Body of pancreas (tissue), 4 donors: ENCODE results near the gene LAMTOR4. TPM values are rescaled to one million over a fixed set of nuclear protein-coding genes. Genes with fewer than 3 reads are reported as not detected.
A peak's percentile ranks its signal among the peaks of the same experiment; 100 is the strongest.
"Not testable (repeated sequence)": the region's sequence is repeated elsewhere in the genome, so short reads cannot be mapped to it uniquely, and the experiment has no call there.

Source experiments
- ATAC-seq: fragments of 150-250 bp; one replicate; pipeline ENCODE4 v1.9.1; 2016
- DNase-seq, 4 donors: peaks; one replicate each; pipeline ENCODE4 v3.0.0-alpha.2; 2019
- H3K27ac ChIP-seq, 4 donors: fragments of 200-600 bp; sonication (generic); 1 replicate in 3 of 4; 2 replicates in 1 of 4; pipeline versions ENCODE4 v1.5.1 to v1.6.1; 2016 to 2019; ENCODE audit warnings: mild to moderate bottlenecking in 1 of 4, mixed read lengths in 1 of 4, moderate library complexity in 1 of 4
- H3K27me3 ChIP-seq, 2 donors: fragments of 200-600 bp; sonication (generic); one replicate each; pipeline ENCODE4 v1.6.0; 2016; ENCODE audit warnings: mild to moderate bottlenecking in 1 of 2
- H3K36me3 ChIP-seq, 2 donors: fragments of 200-600 bp; sonication (generic); replicated peaks in 1 of 2; 2 replicates each; pipeline ENCODE4 v1.5.1; 2016; ENCODE audit warnings: low read depth in 2 of 2; ENCODE audit not compliant: insufficient read depth in 1 of 2
- H3K4me1 ChIP-seq: fragments of 200-600 bp; sonication (generic); one replicate; pipeline ENCODE4 v1.6.0; 2016
- H3K4me3 ChIP-seq, 2 donors: fragments of 200-600 bp; sonication (generic); 1 replicate in 1 of 2; 2 replicates in 1 of 2; pipeline ENCODE4 v1.5.1; 2016 to 2019
- H3K9me3 ChIP-seq, 3 donors: fragments of 200-600 bp; sonication (generic); 1 replicate in 2 of 3; 2 replicates in 1 of 3; pipeline ENCODE4 v1.5.1; 2016
- POLR2A ChIP-seq, 3 donors: fragments of 450-650 bp; IDR thresholded peaks; one replicate each; pipeline ENCODE4 v1.6.1; 2016; ENCODE audit warnings: antibody characterized with exemption in 3 of 3, mild to moderate bottlenecking in 2 of 3
- WGBS, 2 donors: methylation state at CpG; one replicate each; pipeline ENCODE4 v1.1.5; 2017; 5-methylcytosine and 5-hydroxymethylcytosine counted together
- intact Hi-C: fragments of 100-400 bp; cut with DNase I; formaldehyde crosslinking; loops from one replicate; pipeline ENCODE4 v1.15.1; 2023
- microRNA-seq, 2 donors: library from miRNA; unstranded; fragments of <30 nt; microRNA quantifications; one replicate each; pipeline ENCODE4, GENCODE V29; 2016; ENCODE audit warnings: borderline number of aligned reads in 2 of 2, borderline replicate concordance in 2 of 2
- total RNA-seq, 2 donors: library from RNA; depleted of rRNA; stranded (reverse); fragments of >200 nt; gene quantifications; one replicate each; pipeline ENCODE4 v1.1.0, GENCODE V29; 2016
- TF ChIP-seq, protein P1 (sequence below), 7 experiments: fragments of 450-650 bp in 4 of 7; fragments of 200-600 bp in 3 of 7; sonication (generic) in 3 of 7; IDR thresholded peaks; one replicate each; pipeline ENCODE4 v1.5.1; 2016 to 2019; ENCODE audit warnings: antibody characterized with exemption in 7 of 7

Gene LAMTOR4
- total RNA-seq, 2 donors from 2014 or later: 86.1 to 119 TPM

DNA sequence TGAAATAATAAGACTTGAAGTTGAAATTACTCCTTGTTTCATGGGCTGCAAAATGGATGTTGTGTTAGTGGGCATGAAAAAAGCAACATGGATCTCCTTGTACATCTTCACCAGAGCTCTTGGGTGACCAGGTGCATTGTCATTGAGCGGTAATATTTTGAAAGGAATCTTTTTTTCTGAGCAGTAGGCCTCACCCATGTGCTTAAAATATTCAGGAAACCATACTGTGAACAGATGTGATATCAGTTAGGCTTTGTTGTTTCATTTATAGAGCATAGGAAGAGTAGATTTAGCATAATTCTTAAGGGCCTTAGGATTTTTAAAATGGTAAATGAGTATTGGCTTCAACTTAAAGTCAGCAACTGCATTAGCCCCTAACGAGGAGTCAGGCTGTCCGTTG is 44.3 kb downstream of the LAMTOR4 start:
- intact Hi-C loops: no loop called here
- Histone ChIP-seq H3K9me3 (no peaks in the 10 kb centered on the region), H3K27me3 (no peaks in the 10 kb centered on the region), H3K27ac (no peak overlapping the region), H3K4me1 (no peaks in the 10 kb centered on the region), H3K36me3 (no peaks in the 10 kb centered on the region), H3K4me3 (no peak overlapping the region)
- no peak for TF ChIP-seq POLR2A (IDR thresholded peaks at IDR 0.05)
- TF ChIP-seq, protein P1, sequence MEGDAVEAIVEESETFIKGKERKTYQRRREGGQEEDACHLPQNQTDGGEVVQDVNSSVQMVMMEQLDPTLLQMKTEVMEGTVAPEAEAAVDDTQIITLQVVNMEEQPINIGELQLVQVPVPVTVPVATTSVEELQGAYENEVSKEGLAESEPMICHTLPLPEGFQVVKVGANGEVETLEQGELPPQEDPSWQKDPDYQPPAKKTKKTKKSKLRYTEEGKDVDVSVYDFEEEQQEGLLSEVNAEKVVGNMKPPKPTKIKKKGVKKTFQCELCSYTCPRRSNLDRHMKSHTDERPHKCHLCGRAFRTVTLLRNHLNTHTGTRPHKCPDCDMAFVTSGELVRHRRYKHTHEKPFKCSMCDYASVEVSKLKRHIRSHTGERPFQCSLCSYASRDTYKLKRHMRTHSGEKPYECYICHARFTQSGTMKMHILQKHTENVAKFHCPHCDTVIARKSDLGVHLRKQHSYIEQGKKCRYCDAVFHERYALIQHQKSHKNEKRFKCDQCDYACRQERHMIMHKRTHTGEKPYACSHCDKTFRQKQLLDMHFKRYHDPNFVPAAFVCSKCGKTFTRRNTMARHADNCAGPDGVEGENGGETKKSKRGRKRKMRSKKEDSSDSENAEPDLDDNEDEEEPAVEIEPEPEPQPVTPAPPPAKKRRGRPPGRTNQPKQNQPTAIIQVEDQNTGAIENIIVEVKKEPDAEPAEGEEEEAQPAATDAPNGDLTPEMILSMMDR (IDR thresholded peaks at IDR 0.05): no peak
- ATAC-seq (no peak), DNase-seq (no peak)
- WGBS, 2 donors: 71 to 95% methylated on average over 3 of the region's 3 CpGs

DNA sequence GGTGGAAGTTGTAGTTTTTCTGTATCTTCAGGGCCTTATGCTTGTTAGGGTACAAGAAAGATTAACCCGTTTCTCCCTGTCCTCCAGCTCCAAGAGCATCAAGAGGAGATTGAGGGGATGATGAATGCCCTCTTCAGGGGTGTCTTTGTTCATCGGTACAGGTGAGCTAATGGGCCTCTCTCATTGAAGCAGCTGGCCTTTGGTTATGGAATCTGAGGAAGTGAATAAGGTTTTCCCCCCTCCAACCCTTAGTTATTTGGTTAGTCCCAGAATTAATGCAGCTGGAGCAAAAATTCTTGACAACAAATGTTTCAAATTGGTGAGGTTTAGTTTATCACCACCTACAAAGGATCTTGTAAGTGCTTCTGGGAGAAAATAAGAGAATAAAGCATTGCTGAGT is 46.5 kb downstream of the LAMTOR4 start:
- DNase-seq (no peak), ATAC-seq (no peak)
- intact Hi-C loops: no loop called here

DNA sequence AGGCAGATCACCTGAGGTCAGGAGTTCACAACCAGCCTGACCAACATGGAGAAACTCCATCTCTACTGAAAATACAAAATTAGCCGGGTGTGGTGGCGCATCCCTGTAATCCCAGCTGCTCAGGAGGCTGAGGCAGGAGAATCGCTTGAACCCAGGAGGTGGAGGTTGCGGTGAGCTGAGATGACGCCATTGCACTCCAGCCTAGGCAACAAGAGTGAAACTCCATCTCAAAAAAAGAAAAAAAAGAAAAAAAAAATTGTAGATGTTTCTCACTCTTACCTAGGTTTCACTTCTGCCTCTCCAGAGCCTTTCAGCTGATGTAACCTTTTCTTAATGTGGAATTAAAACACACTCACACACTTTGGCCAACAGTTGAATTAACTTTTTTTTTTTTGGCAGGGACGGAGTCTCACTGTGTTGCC is 47.2 kb downstream of the LAMTOR4 start:
- H3K4me1 ChIP-seq, H3K9me3 ChIP-seq, H3K36me3 ChIP-seq, ATAC-seq, DNase-seq, H3K4me3 ChIP-seq, H3K27me3 ChIP-seq, intact Hi-C loops, H3K27ac ChIP-seq: not testable (repeated sequence)
- WGBS, 2 donors: 91 to 98% methylated on average over 6 of the region's 6 CpGs

More for the DNA sequence above, 46.5 kb downstream of the LAMTOR4 start:
- TF ChIP-seq, protein P1 (IDR thresholded peaks at IDR 0.05): no peak
- no peak for TF ChIP-seq POLR2A (IDR thresholded peaks at IDR 0.05)
- 53 to 63% methylated on average over 2 of the region's 2 CpGs for WGBS, 2 donors
- Histone ChIP-seq H3K27ac (no peak overlapping the region), H3K4me1 (no peaks in the 10 kb centered on the region), H3K9me3 (no peaks in the 10 kb centered on the region), H3K27me3 (no peaks in the 10 kb centered on the region), H3K4me3 (no peak overlapping the region), H3K36me3 (no peaks in the 10 kb centered on the region)

DNA sequence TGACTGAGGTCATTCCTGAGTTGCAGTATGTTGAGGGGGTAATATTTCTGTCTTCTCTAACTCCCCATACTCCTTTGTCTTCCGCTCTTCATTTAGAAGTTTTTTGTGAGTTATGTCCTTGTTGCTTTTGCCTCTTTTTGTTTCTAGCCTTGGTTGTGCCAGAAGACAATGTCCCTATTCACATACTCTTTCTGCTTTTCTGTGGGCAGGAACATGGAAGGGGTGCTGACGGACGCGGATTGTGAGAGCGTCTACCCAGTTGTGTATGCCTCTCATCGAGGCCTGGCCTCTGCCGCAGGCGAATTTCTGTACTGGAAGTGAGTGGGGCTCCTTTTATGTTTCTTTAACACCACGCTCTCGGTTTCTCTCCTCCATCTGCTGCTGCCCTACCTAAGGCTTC is 49.5 kb downstream of the LAMTOR4 start:
- TF ChIP-seq, protein P1 (IDR thresholded peaks at IDR 0.05): no peak
- no peak for TF ChIP-seq POLR2A (IDR thresholded peaks at IDR 0.05)
- Histone ChIP-seq H3K27me3 (no peaks in the 10 kb centered on the region), H3K4me3 (no peak overlapping the region), H3K9me3 (no peaks in the 10 kb centered on the region), H3K27ac (no peak overlapping the region), H3K36me3 (no peaks in the 10 kb centered on the region), H3K4me1 (no peaks in the 10 kb centered on the region)
- DNase-seq: no peak
- no peak for ATAC-seq
- intact Hi-C loops: no loop called here
- WGBS, 2 donors: 81 to 88% methylated on average over 10 of the region's 10 CpGs

DNA sequence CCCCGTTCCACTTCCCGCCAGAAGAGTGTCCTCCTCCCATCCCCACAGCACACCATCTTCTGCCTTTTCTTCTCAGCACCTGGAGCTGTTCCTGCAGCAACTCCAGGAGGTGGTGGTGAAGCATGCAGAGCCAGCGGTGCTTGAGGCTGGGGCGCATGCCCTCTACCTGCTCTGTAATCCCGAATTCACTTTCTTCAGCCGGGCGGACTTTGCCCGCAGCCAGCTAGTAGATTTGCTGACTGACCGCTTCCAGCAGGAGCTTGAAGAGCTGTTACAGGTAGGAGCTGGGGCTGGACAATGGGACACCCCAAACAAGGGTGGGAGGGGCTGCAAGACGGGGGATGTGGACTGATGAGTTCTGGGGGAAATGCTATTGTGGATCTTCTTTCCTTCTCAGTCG is 52.0 kb downstream of the LAMTOR4 start:
- no peaks in the 10 kb centered on the region for H3K27me3 ChIP-seq
- H3K27ac ChIP-seq: no peak overlapping the region
- H3K4me3 ChIP-seq: no peak overlapping the region
- no peaks in the 10 kb centered on the region for H3K9me3 ChIP-seq
- intact Hi-C loops: no loop called here
- no peak for ATAC-seq
- 54 to 60% methylated on average over 11 of the region's 11 CpGs for WGBS, 2 donors
- TF ChIP-seq, protein P1 (IDR thresholded peaks at IDR 0.05): no peak
- TF ChIP-seq POLR2A (IDR thresholded peaks at IDR 0.05): no peak
- no peaks in the 10 kb centered on the region for H3K4me1 ChIP-seq
- peak in 1 of 4 donors; percentile 38 for DNase-seq
- H3K36me3 ChIP-seq: no peaks in the 10 kb centered on the region

Small RNAs within 50 kb of the gene (microRNA-seq; reads per million reads assigned to microRNA genes)
- gene MIR4658: 0 reads per million in 2 donors

Other genes with a start within 250 kb of the LAMTOR4 start
- gene TRIM4, start 229.4 kb upstream of the LAMTOR4 start, total RNA-seq: 10 to 100 TPM; 31.9 to 41.9 TPM
- gene GJC3, start 219.3 kb upstream of the LAMTOR4 start, total RNA-seq: not detected
- gene AZGP1, start 172.9 kb upstream of the LAMTOR4 start, total RNA-seq: 100 to 1,000 TPM; 133 to 271 TPM
- 10 to 100 TPM; 31.6 to 40.2 TPM for gene ZKSCAN1, start 133.3 kb upstream of the LAMTOR4 start, total RNA-seq
- 10 to 100 TPM; 14.5 to 20.2 TPM for gene ZSCAN21, start 99.1 kb upstream of the LAMTOR4 start, total RNA-seq
- 10 to 100 TPM; 16.9 to 46.5 TPM for gene ZNF3, start 67.2 kb upstream of the LAMTOR4 start, total RNA-seq
- gene COPS6, start 59.9 kb upstream of the LAMTOR4 start, total RNA-seq: 10 to 100 TPM; 15.8 to 16.1 TPM
- 10 to 100 TPM; 32.6 to 34.5 TPM for gene MCM7, start 47.5 kb upstream of the LAMTOR4 start, total RNA-seq
- 10 to 100 TPM in 1 of 2 donors, 1 to 10 TPM in 1; 6.0 to 11.2 TPM for gene AP4M1, start 47.3 kb upstream of the LAMTOR4 start, total RNA-seq
- 10 to 100 TPM; 30.4 to 51.7 TPM for gene TAF6, start 29.6 kb upstream of the LAMTOR4 start, total RNA-seq
- gene CNPY4, start 29.3 kb upstream of the LAMTOR4 start, total RNA-seq: 1 to 10 TPM in 1 of 2 donors, under 1 TPM in 1; 0.99 to 2.3 TPM
- gene MBLAC1, start 22.0 kb upstream of the LAMTOR4 start, total RNA-seq: 1 to 10 TPM; 2.1 to 5.3 TPM
- gene TRAPPC14, start 9.8 kb downstream of the LAMTOR4 start, total RNA-seq: 10 to 100 TPM in 1 of 2 donors, 1 to 10 TPM in 1; 7.3 to 27.7 TPM
- under 1 TPM in 1 of 2 donors, not detected in 1; 0.26 TPM for gene GAL3ST4, start 19.7 kb downstream of the LAMTOR4 start, total RNA-seq
- gene GPC2, start 28.5 kb downstream of the LAMTOR4 start, total RNA-seq: 1 to 10 TPM in 1 of 2 donors, under 1 TPM in 1; 0.99 to 1.6 TPM
- gene STAG3, start 29.0 kb downstream of the LAMTOR4 start, total RNA-seq: not detected
- 1 to 10 TPM in 1 of 2 donors, under 1 TPM in 1; 0.78 to 4.0 TPM for gene PVRIG, start 71.0 kb downstream of the LAMTOR4 start, total RNA-seq
- not detected for gene SPDYE3, start 158.8 kb downstream of the LAMTOR4 start, total RNA-seq
- 10 to 100 TPM; 63.3 to 65.6 TPM for gene PILRB, start 209.2 kb downstream of the LAMTOR4 start, total RNA-seq
- gene PILRA, start 224.6 kb downstream of the LAMTOR4 start, total RNA-seq: 1 to 10 TPM in 1 of 2 donors, not detected in 1; 7.0 TPM